Heart left ventricle (tissue), 13 donors: Measurements from ENCODE around the gene ZNF507.

Experiments used
- CTCF ChIP-seq, 12 donors: fragments of 200-600 bp; sonication (generic) in 4 of 12; IDR thresholded peaks; one replicate each; pipeline versions ENCODE4 v1.5.0 to v1.8.0; 2018 to 2022; ENCODE audit warnings: antibody characterized with exemption in 12 of 12, mild to moderate bottlenecking in 5 of 12
- POLR2A ChIP-seq, 2 donors: fragments of 450-650 bp; IDR thresholded peaks; one replicate each; pipeline ENCODE4 v1.6.1; 2017; ENCODE audit warnings: antibody characterized with exemption in 2 of 2, mild to moderate bottlenecking in 2 of 2, moderate library complexity in 2 of 2
- donor health status: ischemic (EF 13 %, LVEDD 7.1; RV severe dilation, severe dysfunction).
- donor health status: DM: no; HTN: yes; CAD: no.
- donor health status: DM: no; HTN: no; CAD: no.
- donor health status: ischemic (EF 25% LVEDD 6.9; RV normal size, moderate dysfunction).
- donor health status: ischemic (EF 25% LVEDD 5.7; RV mildly dilated, moderate dysfunction).
- donor health status: ischemic (EF 35%, LVEDD 5.7; RV mildly dilated, moderate dysfunction).
- donor health status: nonischemic (EF 11% LVEDD 7.7; RV severe dilation, severe dysfunction).
- donor health status: DM: yes; HTN: yes; CAD: no.
- donor health status: PGD.
- donor health status: ischemic (EF 29% LVEDD 5.4; RV normal size, mild dysfunction).
- donor health status: nonischemic (EF 23%, LVEDD 6.1; RV moderate dilation, normal function).

- no peak for TF ChIP-seq CTCF (IDR thresholded peaks at IDR 0.05)
- no peak for TF ChIP-seq POLR2A (IDR thresholded peaks at IDR 0.05)
These were observed 82.1 kb downstream of the ZNF507 start for GRCh38 chr19:32427536-32427935.
